ENCODE results near the gene GOLT1B.
"Not testable (repeated sequence)": the region's sequence is repeated elsewhere in the genome, so short reads cannot be mapped to it uniquely, and the experiment has no call there.

Gene GOLT1B, protein sequence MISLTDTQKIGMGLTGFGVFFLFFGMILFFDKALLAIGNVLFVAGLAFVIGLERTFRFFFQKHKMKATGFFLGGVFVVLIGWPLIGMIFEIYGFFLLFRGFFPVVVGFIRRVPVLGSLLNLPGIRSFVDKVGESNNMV

DNA sequence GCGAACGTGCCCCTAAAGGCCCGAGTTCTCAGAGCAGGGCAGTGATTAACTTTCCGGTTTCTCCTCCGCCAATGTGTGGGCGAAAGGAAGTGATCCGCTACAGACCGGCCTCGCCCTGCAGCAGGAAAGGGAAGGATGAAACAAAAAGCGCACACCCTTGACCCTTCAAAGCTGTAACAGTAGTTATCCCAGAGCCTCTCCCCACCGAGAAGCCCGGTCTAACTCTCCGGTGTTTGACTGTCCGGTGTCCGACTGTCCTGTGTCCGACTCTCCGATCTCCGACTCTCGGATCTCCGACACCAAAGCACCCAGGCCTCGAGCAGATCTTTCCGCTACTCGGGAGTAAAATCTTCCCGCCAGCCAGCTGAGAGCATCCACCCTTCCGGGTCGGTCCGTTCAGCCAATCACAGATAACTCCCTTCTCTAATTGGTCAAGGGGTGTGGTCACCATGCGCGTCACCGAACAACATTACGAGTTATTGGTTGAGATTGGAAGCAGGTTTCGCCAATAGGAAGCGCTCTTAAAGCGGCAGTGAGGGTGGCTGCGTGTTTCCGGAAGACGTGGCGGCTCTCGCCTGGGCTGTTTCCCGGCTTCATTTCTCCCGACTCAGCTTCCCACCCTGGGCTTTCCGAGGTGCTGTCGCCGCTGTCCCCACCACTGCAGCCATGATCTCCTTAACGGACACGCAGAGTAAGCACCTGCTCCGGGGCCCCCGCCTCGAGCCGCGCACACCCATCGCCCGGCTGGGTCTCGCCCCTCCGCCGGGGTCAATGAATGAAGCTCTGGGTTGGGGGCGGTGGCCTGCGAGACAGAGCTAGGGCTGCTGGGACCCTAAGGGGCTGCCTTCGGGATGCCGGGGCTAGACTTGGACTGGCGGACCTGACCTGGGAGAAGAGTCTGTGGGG is at the start of gene GOLT1B, which contains the start of gene RECQL:
Gene GOLT1B, plus strand, starts transcription at position 532 of the 906 bp plus-strand sequence. Its CDS starts 135 bp downstream, at position 667.
Gene RECQL, minus strand, starts transcription at position 378 of the 906 bp plus-strand sequence. CDS start 2,065 bp downstream, outside the sequence.
- TF ChIP-seq, protein P1, sequence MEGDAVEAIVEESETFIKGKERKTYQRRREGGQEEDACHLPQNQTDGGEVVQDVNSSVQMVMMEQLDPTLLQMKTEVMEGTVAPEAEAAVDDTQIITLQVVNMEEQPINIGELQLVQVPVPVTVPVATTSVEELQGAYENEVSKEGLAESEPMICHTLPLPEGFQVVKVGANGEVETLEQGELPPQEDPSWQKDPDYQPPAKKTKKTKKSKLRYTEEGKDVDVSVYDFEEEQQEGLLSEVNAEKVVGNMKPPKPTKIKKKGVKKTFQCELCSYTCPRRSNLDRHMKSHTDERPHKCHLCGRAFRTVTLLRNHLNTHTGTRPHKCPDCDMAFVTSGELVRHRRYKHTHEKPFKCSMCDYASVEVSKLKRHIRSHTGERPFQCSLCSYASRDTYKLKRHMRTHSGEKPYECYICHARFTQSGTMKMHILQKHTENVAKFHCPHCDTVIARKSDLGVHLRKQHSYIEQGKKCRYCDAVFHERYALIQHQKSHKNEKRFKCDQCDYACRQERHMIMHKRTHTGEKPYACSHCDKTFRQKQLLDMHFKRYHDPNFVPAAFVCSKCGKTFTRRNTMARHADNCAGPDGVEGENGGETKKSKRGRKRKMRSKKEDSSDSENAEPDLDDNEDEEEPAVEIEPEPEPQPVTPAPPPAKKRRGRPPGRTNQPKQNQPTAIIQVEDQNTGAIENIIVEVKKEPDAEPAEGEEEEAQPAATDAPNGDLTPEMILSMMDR (IDR thresholded peaks at IDR 0.05): no peak

DNA sequence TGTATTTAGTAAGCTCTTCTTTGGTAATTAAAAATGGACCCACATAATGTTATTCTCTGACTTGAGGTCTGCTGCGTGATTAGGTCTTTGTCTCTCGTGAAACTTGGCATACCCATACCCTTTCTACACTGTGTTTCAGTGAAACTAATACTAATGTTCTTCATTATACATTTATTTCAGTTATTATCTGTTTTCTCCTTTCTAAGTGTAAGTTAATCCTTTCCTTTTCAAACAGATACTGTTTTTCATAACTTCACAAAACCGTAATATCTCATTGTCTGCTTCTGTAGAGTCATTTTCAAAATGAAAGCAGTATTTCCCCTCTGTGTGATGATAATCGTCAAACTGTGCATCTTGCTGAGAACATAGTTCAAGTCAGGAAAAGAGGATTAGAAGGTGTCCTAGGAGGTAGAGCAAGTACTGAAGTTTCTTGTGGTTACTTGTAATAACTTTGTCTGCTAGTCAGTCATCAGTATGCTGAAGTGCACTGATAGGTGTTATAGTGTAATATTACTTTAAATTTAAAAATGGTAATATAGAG is 48.2 kb upstream of the GOLT1B start:
- DNase-seq (ENCODE audit: low spot score): no peak
- TF ChIP-seq, protein P1 (IDR thresholded peaks at IDR 0.05): no peak
- no peak overlapping the region for H3K4me3 ChIP-seq
- H3K27ac ChIP-seq: no peak overlapping the region

More for the DNA sequence above, at the start of gene GOLT1B, which contains the start of gene RECQL:
- Histone ChIP-seq H3K27ac (peak within 1 kb of the TSS; percentile 73 to 95), H3K4me3 (peak within 1 kb of the TSS; percentile 85)
- DNase-seq (ENCODE audit: low spot score): peak; percentile 98

DNA sequence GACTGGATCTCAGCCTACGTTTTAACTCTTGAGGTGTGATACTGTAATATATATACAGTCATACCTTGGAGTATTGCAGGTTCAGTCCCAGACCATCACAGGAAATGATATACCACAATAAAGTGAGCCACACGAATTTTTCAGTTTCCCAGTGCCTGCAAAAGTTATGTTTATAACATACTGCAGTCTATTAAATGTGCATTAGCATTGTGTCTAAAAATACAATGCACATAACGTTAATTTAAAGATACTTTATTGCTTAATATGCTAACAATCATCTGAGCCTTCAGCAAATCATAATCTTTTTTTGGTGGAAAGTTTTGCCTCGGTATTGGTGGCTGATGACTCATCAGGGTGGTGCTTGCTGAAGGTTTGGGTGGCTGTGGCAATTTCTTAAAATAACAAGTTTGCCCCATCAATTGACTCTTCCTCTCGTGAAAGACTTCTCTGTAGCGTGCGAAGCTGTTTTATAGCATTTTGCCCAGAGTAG is 45.3 kb upstream of the GOLT1B start:
- H3K4me3 ChIP-seq: no peak overlapping the region
- no peak for DNase-seq (ENCODE audit: low spot score)
- H3K27ac ChIP-seq: no peak overlapping the region
- TF ChIP-seq, protein P1 (IDR thresholded peaks at IDR 0.05): no peak

DNA sequence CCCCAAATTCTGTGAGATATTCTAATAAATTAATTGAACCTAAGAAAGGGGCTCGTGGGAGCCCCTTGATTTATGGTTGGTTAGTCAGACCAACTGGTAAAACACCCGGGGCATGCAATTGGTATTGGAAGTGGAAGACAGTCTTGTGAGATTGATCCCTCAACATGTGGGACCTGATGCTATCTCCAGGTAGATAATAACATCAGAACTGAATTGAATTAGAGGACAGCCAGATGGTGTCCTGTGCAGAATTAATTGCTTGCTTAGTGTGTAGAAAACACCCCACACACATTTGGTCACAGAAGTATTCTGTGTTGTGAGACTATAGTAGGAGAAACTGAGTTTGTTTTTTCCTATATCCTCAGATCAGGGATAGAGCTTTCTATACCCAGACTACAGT is 42.1 kb upstream of the GOLT1B start:
- TF ChIP-seq, protein P1 (IDR thresholded peaks at IDR 0.05): no peak
- Histone ChIP-seq H3K27ac (no peak overlapping the region), H3K4me3 (no peak overlapping the region)
- DNase-seq (ENCODE audit: low spot score): no peak

DNA sequence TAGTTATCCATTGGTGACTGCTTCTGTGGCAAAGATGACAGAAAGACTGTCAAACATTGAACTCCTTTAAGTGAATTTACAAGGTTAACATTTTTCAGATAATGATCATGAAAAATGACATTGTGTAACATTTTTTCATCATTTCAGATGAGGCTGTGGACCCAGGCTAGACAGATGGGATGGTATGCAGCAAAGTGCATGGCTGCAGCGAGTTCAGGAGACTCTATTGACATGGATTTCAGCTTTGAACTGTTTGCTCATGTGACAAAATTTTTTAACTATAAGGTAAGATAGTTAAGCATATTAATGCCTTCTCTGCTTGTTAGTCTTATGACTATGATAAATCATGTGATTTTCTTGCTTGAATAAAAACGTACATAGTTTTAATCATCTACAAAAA is 34.3 kb upstream of the GOLT1B start:
- H3K4me3 ChIP-seq; DNase-seq (ENCODE audit: low spot score): not testable (repeated sequence)

DNA sequence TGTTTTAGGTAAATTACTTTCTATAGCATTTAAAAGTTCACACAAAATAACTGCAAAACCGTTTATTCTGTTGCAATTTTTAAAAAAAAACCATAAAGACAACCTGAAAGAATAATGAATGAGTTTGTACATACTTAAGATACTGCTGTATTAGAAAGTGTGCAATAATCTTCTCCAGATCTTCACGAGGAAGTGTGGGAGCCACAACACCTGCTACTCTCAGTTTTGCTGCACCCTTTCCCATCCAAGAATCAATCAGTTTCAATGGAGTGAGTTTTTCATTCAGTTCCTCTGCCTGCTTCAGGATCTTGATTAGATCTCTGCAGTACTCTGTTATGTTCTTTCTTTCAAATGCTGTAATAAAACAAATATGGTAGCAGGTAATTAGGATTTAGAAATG is 30.3 kb upstream of the GOLT1B start:
- Histone ChIP-seq H3K27ac (no peak overlapping the region), H3K4me3 (no peak overlapping the region)
- TF ChIP-seq, protein P1 (IDR thresholded peaks at IDR 0.05): no peak
- no peak for DNase-seq (ENCODE audit: low spot score)

More for the DNA sequence above, 34.3 kb upstream of the GOLT1B start:
- H3K27ac ChIP-seq: not testable (repeated sequence)

DNA sequence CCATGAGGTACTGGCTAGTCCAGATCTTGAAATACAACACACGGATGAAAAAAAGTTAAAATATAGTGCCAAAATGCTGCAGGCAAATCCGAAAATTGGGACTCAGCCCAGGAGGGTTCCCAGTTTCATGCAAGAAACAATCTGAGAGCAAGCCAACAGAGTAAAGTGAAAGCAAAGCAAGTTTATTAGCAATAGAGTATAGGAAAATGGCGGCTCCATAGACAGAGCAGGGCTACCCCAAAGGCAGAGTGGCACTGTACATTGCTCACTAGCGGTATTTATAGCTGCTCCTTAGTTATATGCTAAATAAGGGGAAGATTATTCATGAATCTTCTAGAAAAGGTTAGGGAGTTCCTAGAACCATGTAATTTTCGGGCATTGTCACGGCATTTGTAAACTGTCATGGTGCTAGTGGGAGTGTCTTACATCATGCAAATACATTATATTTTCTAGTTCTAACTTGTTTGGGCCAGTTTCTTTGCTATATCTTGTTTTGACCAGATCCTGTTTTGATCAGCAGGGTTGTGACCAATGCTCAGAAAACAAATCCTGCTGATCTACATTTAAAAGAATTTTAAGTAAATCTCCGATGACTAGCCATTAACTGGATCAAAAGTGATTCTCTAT is 29.3 kb upstream of the GOLT1B start:
- TF ChIP-seq, protein P1 (IDR thresholded peaks at IDR 0.05): no peak
- no peak overlapping the region for H3K27ac ChIP-seq
- DNase-seq (ENCODE audit: low spot score): no peak
- no peak overlapping the region for H3K4me3 ChIP-seq

Measured in coronary artery (tissue), 2 donors.